GM18867 (cell line): ENCODE measurements around the gene CBARP.

Experiments
- ATAC-seq: cut with Tn5 transposase; IDR thresholded peaks from one replicate; pipeline ENCODE4 v1.9.1; 2021; ENCODE audit warnings: mild to moderate bottlenecking, moderate library complexity; ENCODE audit not compliant: unreplicated experiment

CBARP gene, protein sequence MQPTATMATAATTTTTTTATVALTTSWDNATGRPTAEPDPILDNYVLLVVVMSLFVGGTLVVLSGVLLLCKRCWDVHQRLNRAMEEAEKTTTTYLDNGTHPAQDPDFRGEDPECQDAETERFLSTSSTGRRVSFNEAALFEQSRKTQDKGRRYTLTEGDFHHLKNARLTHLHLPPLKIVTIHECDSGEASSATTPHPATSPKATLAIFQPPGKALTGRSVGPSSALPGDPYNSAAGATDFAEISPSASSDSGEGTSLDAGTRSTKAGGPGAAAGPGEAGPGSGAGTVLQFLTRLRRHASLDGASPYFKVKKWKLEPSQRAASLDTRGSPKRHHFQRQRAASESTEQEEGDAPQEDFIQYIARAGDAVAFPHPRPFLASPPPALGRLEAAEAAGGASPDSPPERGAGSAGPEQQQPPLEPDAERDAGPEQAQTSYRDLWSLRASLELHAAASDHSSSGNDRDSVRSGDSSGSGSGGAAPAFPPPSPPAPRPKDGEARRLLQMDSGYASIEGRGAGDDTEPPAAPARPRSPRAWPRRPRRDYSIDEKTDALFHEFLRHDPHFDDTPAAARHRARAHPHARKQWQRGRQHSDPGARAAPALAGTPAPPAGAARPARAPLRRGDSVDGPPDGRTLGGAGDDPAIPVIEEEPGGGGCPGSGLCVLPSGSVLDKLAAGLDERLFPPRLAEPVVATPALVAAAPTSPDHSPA

DNA sequence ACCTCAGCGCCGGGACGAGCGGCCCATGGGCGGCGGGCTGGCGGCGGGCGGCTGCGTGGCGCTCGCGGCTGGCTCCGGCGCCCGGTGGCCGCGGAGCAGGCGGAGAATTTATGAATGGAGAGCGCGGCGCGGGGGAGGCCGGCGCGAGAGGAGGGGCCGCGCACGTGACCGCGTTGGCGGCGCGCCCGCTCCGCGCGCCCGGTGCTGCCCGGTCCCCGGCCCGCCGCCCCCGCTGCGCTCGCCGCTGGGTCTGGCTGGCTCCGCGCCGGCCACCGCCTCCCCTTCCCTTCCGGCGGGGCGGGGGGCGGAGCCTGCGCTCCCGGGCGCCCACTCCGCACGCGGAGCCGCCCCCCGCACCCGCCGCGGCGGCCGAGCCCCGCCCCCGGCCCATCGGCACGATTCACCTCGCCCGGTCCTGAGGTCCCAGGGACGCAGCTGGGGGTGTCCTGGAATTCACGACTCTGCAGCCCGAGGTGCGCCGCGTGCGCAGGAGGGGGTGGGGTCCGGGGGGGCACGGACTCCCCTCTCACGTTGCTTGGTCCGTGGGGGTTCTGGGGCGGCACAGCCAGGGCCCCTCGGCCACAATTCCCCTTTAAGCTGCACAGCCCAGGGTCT lies at the start of gene CBARP:
Gene CBARP, minus strand, starts transcription at position 252 of the 615 bp plus-strand sequence. CDS start 1,905 bp downstream, outside the sequence.
- no peak for ATAC-seq

- ATAC-seq: no peak
Measured at GRCh38 chr19:1286487-1287353, 48.9 kb upstream of the CBARP start.

GRCh38 chr19:1285737-1286360 lies 48.0 kb upstream of the CBARP start, which contains the start of gene EFNA2:
EFNA2 (plus strand) TSS chr19:1285873; CDS start chr19:1286169, 296 bp downstream.
- no peak for ATAC-seq

GRCh38 chr19:1284979-1285736 lies 47.4 kb upstream of the CBARP start:
- ATAC-seq: no peak

GRCh38 chr19:1284293-1284978 lies 46.6 kb upstream of the CBARP start:
- ATAC-seq: no peak

- ATAC-seq: no peak
Measured at GRCh38 chr19:1283917-1284292, 46.1 kb upstream of the CBARP start.

- no peak for ATAC-seq
Measured at GRCh38 chr19:1283207-1283916, 45.6 kb upstream of the CBARP start.

GRCh38 chr19:1282588-1283206 lies 44.9 kb upstream of the CBARP start:
- no peak for ATAC-seq

GRCh38 chr19:1281569-1282287 lies 43.9 kb upstream of the CBARP start:
- ATAC-seq: no peak

DNA sequence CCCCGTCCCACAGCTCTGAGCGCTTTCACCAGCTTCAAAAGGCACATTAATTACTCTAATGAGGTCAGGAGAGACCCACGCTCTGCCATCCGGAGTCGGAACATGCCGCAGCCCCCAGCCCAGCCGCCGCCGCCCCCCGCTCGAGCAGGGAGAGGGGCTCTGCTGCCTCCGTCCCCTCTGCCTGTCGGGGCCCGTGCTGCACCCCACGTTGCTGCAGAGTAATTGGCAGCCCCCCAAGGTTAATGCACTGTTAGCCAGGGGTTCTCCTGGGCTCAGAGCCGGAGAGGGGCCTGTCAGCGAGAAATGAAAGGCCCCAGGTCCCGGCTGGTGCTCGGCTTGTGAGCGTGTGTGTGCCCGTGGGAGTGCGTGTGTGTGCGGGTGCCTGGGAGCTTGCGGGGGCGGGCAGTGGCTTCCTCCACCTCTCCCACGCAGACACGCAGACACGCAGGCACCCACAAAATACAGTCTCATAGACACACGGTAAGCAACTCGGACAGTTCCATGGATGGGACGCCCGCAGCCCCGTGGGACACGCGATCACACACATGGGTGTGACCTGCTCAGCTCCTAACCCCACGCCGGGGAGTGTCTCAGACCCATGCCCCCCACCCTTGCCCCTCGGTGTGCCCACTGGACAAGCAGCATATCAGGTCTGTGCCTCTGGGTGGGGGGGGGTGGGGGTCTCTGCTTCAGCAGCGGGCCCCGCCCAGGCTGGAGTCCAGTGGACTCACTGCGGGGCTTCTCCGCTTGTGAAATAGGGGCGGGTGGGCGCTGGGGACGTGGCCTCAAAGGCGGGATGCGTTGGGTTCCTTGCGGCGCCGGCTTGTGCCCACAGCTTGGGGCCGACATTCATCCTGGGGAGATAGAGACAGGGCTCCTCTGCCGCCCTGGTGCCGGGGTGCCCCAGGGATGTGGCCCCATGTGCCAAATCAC lies 43.1 kb upstream of the CBARP start:
- no peak for ATAC-seq

DNA sequence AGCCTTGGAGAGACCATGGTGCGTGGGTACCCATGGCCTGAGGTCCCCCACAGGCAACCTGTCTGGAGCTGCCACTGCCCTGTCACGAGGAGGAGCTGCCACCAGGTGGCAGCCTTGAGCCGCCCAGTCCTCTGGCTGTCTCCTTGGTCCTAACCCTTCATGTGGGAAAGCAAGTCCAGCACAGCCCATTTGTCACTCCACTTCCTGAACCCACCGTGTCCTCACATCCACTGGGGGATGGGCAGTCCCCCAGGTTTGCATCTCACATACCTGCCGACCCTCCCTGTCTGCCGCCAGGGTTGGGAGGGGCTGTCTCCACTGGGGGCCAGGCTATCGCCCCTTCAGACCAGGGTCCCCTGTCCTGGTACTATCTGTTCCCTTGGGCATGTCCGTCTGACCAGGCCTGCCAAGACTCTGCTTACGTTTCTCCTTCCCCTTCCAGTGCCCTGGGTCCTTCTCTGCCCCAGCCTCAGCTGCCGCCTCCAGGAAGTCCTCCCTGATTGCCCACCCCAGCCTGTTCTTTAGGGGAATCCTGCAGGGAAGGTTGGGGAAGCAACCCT lies 42.1 kb upstream of the CBARP start:
- ATAC-seq: no peak

GRCh38 chr19:1278713-1279660 lies 41.2 kb upstream of the CBARP start:
- no peak for ATAC-seq

- no peak for ATAC-seq
Measured at GRCh38 chr19:1278074-1278473, 40.3 kb upstream of the CBARP start.

- ATAC-seq: no peak
Measured at GRCh38 chr19:1277061-1277460, 39.3 kb upstream of the CBARP start.

GRCh38 chr19:1276628-1277022 lies 38.8 kb upstream of the CBARP start:
- ATAC-seq: no peak
